ENCODE results near the gene RSPO1.

Gene RSPO1

GRCh38 chr1:37570528-37571334 is 64.0 kb downstream of the RSPO1 start:
- DNase-seq (ENCODE audit: low read depth, low spot score), result no peak

- no peak for DNase-seq (ENCODE audit: low read depth, low spot score)
Observed at GRCh38 chr1:37567023-37567422, 67.7 kb downstream of the RSPO1 start.

GRCh38 chr1:37564892-37565291 is 69.8 kb downstream of the RSPO1 start:
- DNase-seq (ENCODE audit: low read depth, low spot score), result no peak

- no peak for DNase-seq (ENCODE audit: low read depth, low spot score)
Observed at GRCh38 chr1:37562984-37563383, 71.7 kb downstream of the RSPO1 start.

All from ELF-1 (cell line).